Peyer's patch (tissue), 4 donors: ENCODE data around the gene TGFB1I1.

ENCODE experiments used
- POLR2A ChIP-seq, 2 donors: fragments of 450-650 bp; IDR thresholded peaks; one replicate each; pipeline ENCODE4 v1.5.1; 2017; ENCODE audit warnings: antibody characterized with exemption in 2 of 2, mild to moderate bottlenecking in 2 of 2, moderate library complexity in 2 of 2
- TF ChIP-seq, protein P1 (sequence below), 6 experiments: fragments of 450-650 bp in 4 of 6; fragments of 200-600 bp in 2 of 6; sonication (generic) in 1 of 6; IDR thresholded peaks; one replicate each; pipeline ENCODE4 v1.5.1; 2017 to 2019; ENCODE audit warnings: antibody characterized with exemption in 6 of 6, mild to moderate bottlenecking in 3 of 6, moderate library complexity in 1 of 6

DNA sequence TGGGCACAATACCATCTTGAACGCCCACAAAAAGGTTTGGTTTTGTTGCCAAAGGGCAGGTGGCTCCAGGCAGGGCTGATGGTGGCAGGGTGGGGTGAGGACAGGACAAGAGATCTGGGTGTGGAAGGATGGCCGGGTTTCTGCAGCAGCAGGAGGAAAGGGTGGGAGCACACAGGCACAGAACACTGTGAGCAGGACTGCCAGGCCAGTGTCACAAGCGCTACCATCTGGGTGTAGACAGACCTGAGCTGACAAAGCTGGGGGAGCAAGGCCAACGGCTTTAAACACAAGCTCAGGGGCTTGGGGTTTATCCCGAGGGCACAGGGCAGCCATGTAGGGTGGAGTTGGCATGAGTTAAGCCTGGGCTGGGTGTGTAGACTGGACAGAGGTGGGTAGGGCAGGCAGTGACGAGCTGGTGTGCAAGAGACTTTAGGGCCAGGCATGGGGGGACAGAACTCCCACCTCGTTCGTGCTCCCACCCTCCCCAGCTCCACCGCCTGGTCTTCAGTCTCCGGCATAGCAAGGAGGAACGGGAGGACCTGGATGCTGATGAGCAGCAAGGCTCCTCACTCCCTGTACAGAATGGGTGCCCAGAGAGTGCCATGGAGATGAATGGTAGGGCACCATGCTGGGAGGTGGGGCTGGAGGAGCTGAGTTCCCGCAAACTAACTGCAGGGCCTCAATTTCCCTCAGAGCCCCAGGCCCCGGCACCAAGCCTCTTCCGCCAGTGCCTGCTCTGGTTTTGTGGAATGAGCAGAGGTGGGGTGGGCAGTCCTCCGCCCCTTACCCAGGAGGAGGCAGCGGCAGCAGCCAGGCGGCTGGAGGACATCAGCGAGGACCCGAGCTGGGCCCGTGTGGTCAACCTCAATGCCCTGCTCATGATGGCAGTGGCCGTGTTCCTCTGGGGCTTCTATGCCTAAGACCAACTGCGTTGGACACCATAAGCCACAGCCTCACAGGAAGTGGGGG, 17.9 kb downstream of the TGFB1I1 start:
- TF ChIP-seq, protein P1, sequence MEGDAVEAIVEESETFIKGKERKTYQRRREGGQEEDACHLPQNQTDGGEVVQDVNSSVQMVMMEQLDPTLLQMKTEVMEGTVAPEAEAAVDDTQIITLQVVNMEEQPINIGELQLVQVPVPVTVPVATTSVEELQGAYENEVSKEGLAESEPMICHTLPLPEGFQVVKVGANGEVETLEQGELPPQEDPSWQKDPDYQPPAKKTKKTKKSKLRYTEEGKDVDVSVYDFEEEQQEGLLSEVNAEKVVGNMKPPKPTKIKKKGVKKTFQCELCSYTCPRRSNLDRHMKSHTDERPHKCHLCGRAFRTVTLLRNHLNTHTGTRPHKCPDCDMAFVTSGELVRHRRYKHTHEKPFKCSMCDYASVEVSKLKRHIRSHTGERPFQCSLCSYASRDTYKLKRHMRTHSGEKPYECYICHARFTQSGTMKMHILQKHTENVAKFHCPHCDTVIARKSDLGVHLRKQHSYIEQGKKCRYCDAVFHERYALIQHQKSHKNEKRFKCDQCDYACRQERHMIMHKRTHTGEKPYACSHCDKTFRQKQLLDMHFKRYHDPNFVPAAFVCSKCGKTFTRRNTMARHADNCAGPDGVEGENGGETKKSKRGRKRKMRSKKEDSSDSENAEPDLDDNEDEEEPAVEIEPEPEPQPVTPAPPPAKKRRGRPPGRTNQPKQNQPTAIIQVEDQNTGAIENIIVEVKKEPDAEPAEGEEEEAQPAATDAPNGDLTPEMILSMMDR (IDR thresholded peaks at IDR 0.05) = no peak
- no peak for TF ChIP-seq POLR2A (IDR thresholded peaks at IDR 0.05)
